ENCODE measurements around the gene NOC3L. TPM values are rescaled to one million over a fixed set of nuclear protein-coding genes. Genes with fewer than 3 reads are reported as not detected.
"Not testable (repeated sequence)": the region's sequence is repeated elsewhere in the genome, so short reads cannot be mapped to it uniquely, and the experiment has no call there.

The NOC3L gene
- total RNA-seq, 2 experiments from 2014 or later, result 23.1 to 26.5 TPM

DNA sequence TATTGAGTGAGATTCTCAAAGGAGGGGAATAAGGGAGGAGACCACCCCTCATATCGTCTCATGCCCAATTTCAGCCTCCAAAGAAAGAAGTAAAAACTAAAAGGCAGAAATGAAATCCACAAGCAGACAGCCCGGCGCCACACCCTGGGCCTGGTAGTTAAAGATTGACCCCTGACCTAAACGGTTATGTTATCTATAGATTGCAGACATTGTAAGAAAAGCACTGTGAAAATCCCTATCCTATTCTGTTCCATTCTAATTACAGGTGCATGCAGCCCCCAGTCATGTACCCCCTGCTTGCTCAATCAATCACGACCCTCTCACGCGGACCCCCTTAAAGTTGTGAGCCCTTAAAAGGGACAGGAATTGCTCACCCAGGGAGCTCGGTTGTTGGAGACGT lies 29.4 kb upstream of the NOC3L start:
- H3K4me3 Mint-ChIP-seq; H3K4me1 Mint-ChIP-seq; POLR2A ChIA-PET; H3K36me3 Mint-ChIP-seq (ENCODE audit: low read depth); CTCF ChIA-PET; H3K9me3 Mint-ChIP-seq; DNase-seq; H3K27ac Mint-ChIP-seq; H3K27me3 Mint-ChIP-seq: not testable (repeated sequence)

DNA sequence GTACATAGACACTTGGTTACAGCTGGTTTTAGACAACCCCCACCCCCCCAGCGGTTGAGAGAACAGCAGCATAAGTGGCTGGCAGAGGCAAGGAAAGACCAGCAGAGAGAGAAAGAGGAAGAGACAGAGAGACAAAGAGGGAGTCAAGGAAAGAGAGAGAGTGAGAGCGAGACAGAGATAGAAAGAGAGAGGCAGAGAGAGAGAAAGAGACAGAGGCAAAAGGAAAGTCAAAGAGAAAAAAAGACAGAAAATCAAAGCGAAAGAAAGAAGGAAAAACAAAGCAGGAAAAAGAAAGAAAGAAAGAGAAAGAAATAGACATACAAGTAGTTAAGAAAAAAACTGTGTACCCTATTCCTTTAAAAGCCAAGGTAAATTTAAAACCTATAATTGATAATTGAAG lies 23.0 kb upstream of the NOC3L start:
- H3K9me3 Mint-ChIP-seq; H3K4me1 Mint-ChIP-seq; H3K27ac Mint-ChIP-seq; POLR2A ChIA-PET; H3K4me3 Mint-ChIP-seq; H3K36me3 Mint-ChIP-seq (ENCODE audit: low read depth); DNase-seq; H3K27me3 Mint-ChIP-seq; CTCF ChIA-PET: not testable (repeated sequence)

DNA sequence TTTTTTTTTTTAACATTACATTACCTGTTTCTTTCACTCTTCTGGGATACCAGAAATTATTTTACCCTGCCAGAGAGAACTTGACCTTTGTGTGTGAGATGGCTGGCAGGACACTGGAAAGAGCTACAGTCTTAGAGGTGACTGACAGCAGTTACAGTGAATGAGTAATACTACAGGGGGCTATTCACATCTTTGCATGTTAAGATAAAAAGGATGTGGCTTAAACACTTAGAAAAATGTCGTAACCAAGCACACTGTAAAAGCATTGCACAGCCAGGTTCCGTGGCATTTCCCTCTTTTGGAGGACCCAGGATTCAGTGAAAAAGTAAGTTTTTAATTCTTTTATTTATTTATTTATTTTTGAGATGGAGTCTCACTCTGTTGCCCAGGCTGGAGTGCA lies 20.8 kb upstream of the NOC3L start:
- no peak overlapping the region for H3K27ac Mint-ChIP-seq
- POLR2A ChIA-PET, result no interaction called here

DNA sequence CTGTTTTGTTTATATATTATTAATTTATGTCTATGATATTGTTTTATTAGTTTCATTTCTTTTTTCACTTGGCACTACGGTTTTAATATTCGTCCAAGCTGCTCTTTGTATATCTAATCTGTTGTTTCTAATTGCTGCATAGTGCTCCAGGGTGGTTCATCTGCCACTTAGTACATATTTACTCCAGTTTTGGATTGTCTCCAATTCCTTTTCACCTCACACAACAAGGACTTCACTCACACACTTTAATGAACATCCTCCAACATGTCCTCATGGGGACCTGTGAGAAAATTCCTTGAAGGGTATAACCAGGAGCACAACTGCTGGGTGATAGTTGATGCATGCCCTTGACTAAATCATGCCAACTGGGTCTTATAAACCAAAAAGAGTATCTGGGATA lies 14.1 kb upstream of the NOC3L start:
- ChIA-PET CTCF (no interaction called here), POLR2A (no interaction called here)
- Mint-ChIP-seq H3K4me1 (no peaks in the 10 kb centered on the region), H3K9me3 (no peaks in the 10 kb centered on the region), H3K4me3 (no peak overlapping the region), H3K36me3 (ENCODE audit: low read depth) (no peaks in the 10 kb centered on the region), H3K27ac (no peak overlapping the region), H3K27me3 (peaks cover 19% of the 10 kb centered on the region)
- DNase-seq, result no peak

More for the DNA sequence above, 20.8 kb upstream of the NOC3L start:
- H3K4me1 Mint-ChIP-seq, result no peaks in the 10 kb centered on the region
- DNase-seq, result no peak
- H3K36me3 Mint-ChIP-seq (ENCODE audit: low read depth), result no peaks in the 10 kb centered on the region
- H3K9me3 Mint-ChIP-seq, result no peaks in the 10 kb centered on the region
- H3K4me3 Mint-ChIP-seq, result no peak overlapping the region
- CTCF ChIA-PET, result interaction anchor here (0.7 to 0.8 kb wide), 3 partner anchors 30 to 42 kb away, joined by 3 to 4 read pairs (median 4); no protein-coding TSS in a partner anchor
- H3K27me3 Mint-ChIP-seq, result no peaks in the 10 kb centered on the region

DNA sequence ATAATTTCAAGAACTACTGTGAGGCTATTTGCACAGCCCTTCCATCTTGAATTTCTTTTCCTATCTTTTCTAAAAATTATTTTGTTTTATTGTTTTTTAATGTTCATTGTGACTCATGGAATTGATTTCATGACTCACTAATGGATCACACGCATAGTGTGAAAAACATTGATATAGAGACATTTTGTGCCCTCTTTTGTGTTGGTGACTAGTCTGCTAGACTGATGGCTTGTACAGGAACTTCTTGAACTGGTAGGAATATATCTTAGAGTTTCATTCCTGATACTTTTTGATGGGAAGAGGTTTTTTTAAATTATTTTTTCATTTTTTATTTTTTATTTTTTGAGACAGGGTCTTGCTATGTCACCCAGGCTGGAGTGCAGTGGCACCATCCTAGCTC lies 12.6 kb upstream of the NOC3L start:
- Mint-ChIP-seq H3K36me3 (ENCODE audit: low read depth) (no peaks in the 10 kb centered on the region), H3K9me3 (no peaks in the 10 kb centered on the region), H3K27me3 (peaks cover 19% of the 10 kb centered on the region), H3K4me3 (no peak overlapping the region), H3K4me1 (no peaks in the 10 kb centered on the region), H3K27ac (no peak overlapping the region)
- ChIA-PET POLR2A (no interaction called here), CTCF (no interaction called here)
- DNase-seq, result no peak

DNA sequence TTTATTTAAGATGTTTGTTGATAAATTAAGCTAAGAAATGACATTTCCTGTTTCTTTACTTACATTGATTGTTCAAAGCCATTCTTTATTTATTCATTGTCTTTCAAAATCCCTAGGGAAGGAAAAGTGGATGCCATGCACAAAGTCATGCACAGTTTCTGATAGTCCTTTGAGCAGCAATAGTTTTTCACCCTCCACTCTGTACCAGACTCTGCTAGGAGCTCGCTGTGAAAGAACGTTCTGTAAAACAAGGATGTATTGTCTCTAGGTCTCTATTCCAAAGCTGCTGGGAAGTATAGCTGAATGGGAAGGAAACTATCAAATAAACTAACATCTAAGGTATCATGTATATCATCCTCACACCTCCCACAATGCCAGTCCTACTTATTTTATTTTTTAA lies 7.8 kb upstream of the NOC3L start:
- CTCF ChIA-PET, result no interaction called here
- Mint-ChIP-seq H3K4me3 (no peak overlapping the region), H3K36me3 (ENCODE audit: low read depth) (no peaks in the 10 kb centered on the region), H3K27ac (no peak overlapping the region), H3K9me3 (no peaks in the 10 kb centered on the region), H3K4me1 (no peaks in the 10 kb centered on the region), H3K27me3 (peaks cover 14% of the 10 kb centered on the region)
- DNase-seq, result no peak
- POLR2A ChIA-PET, result no interaction called here

DNA sequence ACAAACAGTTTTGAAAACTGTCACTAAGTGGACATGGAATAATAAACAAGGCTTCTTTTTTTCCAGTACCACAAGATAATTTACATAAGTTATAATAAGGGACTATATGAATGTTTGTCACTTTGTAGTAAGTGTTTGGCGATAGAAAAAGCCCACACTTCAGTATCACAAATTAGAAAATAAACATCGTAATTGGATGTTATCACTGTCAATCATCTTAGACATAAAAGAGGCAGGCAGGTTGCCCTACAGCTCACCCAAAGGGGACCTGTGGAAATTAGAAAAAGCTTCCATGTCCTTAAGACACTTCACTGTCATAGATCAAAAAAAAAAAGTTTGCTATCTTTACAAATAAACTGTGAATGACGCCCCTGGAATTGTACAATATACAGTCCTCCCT lies 3.6 kb upstream of the NOC3L start:
- Mint-ChIP-seq H3K36me3 (ENCODE audit: low read depth) (peaks cover 2% of the 10 kb centered on the region), H3K27me3 (peaks cover 13% of the 10 kb centered on the region), H3K27ac (no peak overlapping the region), H3K4me3 (no peak overlapping the region), H3K4me1 (peaks cover 10% of the 10 kb centered on the region), H3K9me3 (no peaks in the 10 kb centered on the region)
- ChIA-PET POLR2A (no interaction called here), CTCF (interaction anchor here (0.6 to 1.1 kb wide), 2 partner anchors 12 to 38 kb away, joined by 3 to 4 read pairs; no protein-coding TSS in a partner anchor)
- DNase-seq, result no peak

DNA sequence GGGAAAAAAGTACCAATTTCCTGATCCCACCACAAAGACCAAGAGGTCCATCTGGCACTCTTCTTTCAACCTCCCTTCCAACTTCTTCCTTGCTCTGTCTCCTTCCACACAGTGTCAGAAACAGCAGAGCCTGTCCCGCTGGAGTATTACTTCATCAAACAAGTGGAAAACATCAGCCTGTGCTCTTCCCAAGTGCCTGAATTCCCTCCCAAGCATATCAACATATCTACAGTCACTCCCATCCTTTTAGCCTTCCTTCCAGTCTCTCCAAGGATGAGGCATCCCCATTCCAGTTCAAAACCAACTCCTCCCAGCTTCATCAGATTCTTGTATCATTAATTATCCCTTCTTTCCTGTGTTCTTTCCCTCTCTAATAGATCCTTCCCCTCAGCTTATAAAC lies 1.7 kb upstream of the NOC3L start:
- Mint-ChIP-seq H3K27ac (no peak overlapping the region), H3K27me3 (peaks cover 13% of the 10 kb centered on the region), H3K9me3 (no peaks in the 10 kb centered on the region), H3K4me1 (peaks cover 21% of the 10 kb centered on the region), H3K36me3 (ENCODE audit: low read depth) (peaks cover 10% of the 10 kb centered on the region), H3K4me3 (no peak overlapping the region)
- POLR2A ChIA-PET, result no interaction called here
- CTCF ChIA-PET, result no interaction called here
- DNase-seq, result no peak

DNA sequence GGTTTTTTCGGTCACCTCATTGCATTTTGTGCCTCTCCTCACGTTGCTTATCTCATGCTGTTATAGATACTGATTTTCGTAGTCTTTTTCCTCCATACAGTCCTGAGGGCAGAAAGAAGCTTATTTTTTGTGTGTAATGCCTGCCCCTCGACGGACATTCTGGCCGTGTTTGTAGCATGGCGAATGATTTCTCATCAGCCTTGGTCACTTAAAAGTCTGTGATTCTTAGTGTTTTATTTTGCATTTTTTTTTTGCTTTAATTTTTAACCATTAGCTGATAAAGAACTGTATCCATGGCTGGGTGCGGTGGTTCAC lies 469 bp upstream of the NOC3L start:
- Mint-ChIP-seq H3K4me3 (peak overlapping the region; percentile 94), H3K27ac (peak overlapping the region; percentile 92), H3K4me1 (peaks cover 27% of the 10 kb centered on the region), H3K9me3 (no peaks in the 10 kb centered on the region), H3K36me3 (ENCODE audit: low read depth) (peaks cover 17% of the 10 kb centered on the region), H3K27me3 (peaks cover 13% of the 10 kb centered on the region)
- ChIA-PET CTCF (no interaction called here), POLR2A (no interaction called here)
- no peak for DNase-seq

DNA sequence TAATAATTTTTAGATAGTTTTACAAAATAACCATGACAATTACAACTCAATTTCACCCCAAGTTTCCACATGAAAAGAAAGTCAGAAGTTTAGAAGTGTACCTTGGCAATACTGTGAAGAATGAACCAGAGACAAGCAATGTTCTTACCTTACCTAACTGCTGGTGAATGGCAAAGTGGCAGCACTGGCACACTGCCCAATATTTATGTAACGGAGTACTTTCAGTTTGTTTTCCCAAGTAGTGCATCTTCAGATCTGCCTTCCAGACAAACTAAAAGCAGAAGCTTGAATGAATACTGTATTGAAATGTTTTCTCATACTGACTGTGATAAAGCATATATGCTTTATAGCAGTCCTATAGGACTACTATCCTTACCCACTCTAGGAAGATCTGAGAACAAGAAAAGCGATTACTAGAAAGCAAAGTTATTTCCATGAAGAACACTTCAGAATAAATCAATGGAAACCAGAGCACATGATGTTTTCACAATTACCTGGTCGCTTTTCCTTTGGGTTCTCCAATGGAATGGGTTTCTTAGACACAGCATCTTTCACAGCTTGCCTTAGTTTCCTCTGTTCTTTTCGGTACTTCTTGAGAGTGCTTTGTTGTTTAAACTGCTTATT lies 1.5 kb downstream of the NOC3L start:
- no peaks in the 10 kb centered on the region for H3K9me3 Mint-ChIP-seq
- peak; percentile 19 for DNase-seq
- POLR2A ChIA-PET, result no interaction called here
- H3K27me3 Mint-ChIP-seq, result peaks cover 13% of the 10 kb centered on the region
- peak overlapping the region; percentile 94 for H3K4me3 Mint-ChIP-seq
- peak overlapping the region; percentile 65 for H3K27ac Mint-ChIP-seq
- CTCF ChIA-PET, result interaction anchor here (0.6 kb wide), 1 partner anchor 198 kb away, joined by 4 read pairs; no protein-coding TSS in a partner anchor
- peaks cover 32% of the 10 kb centered on the region for H3K4me1 Mint-ChIP-seq
- peaks cover 30% of the 10 kb centered on the region for H3K36me3 Mint-ChIP-seq (ENCODE audit: low read depth)

DNA sequence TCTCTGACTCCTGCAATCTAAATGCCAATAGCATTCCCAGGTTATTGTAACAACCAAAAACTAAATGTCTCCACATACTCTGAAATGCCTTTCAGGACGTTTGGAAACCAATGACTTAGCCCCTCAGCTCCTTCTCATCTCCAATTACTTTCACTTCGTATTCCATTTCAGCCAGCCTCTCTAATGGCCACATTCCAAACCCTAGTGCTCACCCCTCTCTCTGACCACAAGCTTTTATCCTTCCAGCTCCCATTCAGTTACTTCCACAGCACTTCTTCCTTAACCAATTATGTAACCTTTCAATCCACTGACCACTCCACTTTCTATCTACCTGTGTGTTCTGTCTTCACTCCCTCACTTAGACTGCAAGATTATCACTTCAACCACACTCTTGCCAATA lies 4.3 kb downstream of the NOC3L start:
- H3K27ac Mint-ChIP-seq, result no peak overlapping the region
- peaks cover 32% of the 10 kb centered on the region for H3K4me1 Mint-ChIP-seq
- POLR2A ChIA-PET, result no interaction called here
- DNase-seq, result no peak
- no peaks in the 10 kb centered on the region for H3K27me3 Mint-ChIP-seq
- CTCF ChIA-PET, result interaction anchor here (1.6 kb wide), 1 partner anchor 48 kb away, joined by 3 read pairs; no protein-coding TSS in a partner anchor
- peaks cover 40% of the 10 kb centered on the region for H3K36me3 Mint-ChIP-seq (ENCODE audit: low read depth)
- H3K4me3 Mint-ChIP-seq, result no peak overlapping the region
- no peaks in the 10 kb centered on the region for H3K9me3 Mint-ChIP-seq

DNA sequence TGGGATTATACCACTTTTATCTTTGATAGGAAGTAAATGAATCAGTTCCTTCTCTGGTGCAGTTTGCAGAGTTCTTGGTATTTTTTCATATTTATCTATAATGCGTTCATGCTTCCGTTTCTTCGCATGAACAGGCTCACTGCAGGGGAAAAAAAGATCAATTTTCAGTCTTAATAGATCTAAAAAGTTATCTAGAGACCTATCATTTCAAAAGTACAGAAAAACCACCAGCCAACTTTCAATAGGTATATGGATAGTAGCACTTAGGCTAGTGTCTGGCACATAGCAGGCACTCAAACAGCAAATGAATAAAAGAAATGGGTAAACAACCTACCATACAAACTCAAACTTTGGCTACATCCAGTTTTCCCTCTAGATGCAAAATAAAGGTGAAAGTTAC lies 5.5 kb downstream of the NOC3L start:
- Mint-ChIP-seq H3K36me3 (ENCODE audit: low read depth) (peaks cover 44% of the 10 kb centered on the region), H3K4me3 (no peak overlapping the region), H3K4me1 (peaks cover 26% of the 10 kb centered on the region), H3K27ac (no peak overlapping the region), H3K27me3 (no peaks in the 10 kb centered on the region), H3K9me3 (no peaks in the 10 kb centered on the region)
- ChIA-PET CTCF (no interaction called here), POLR2A (no interaction called here)
- no peak for DNase-seq

DNA sequence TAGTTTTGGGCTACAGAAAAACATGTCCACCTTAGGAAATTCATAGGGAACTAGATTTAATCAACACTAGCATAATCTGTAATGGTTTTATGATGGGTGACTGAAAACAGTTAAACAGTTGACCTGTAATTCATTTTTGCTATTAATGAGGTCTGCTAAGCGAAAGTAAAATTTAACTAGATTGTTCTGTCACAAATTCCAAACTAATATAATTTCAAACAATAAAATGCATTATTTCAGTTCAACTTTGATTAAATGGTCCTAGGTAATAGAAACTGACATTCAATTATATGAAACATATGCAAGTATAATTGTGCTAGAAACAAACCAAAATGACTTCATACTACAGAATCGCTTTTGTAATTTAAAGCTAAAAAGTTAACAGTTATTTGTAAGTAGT lies 6.9 kb downstream of the NOC3L start:
- CTCF ChIA-PET, result interaction anchor here (1.2 kb wide), 1 partner anchor 85 kb away, joined by 3 read pairs; no protein-coding TSS in a partner anchor
- POLR2A ChIA-PET, result no interaction called here

DNA sequence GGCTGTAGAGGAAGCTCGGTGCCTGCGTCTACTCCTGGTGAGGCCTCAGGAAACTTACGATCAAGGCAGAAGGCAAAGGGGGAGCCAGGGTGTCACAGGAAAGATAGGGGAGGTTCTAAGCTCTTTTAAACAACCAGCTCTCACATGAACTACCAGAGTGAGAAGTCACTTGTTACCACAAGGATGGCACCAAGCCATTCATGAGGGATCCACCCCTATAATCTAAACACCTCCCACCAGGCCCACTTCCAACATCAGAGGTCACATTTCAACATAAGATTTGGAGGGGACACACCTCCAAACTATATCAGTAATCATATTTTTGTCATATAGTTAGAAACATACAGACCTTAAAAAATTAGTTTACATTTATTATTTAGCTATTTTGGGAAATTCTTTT lies 9.4 kb downstream of the NOC3L start:
- POLR2A ChIA-PET, result no interaction called here
- DNase-seq, result no peak
- Mint-ChIP-seq H3K4me1 (peaks cover 6% of the 10 kb centered on the region), H3K4me3 (no peak overlapping the region), H3K27me3 (no peaks in the 10 kb centered on the region), H3K9me3 (no peaks in the 10 kb centered on the region), H3K36me3 (ENCODE audit: low read depth) (peaks cover 42% of the 10 kb centered on the region), H3K27ac (no peak overlapping the region)
- CTCF ChIA-PET, result interaction anchor here (1.0 to 1.6 kb wide), 2 partner anchors 8 to 14 kb away, joined by 3 read pairs; no protein-coding TSS in a partner anchor

More for the DNA sequence above, 6.9 kb downstream of the NOC3L start:
- H3K36me3 Mint-ChIP-seq (ENCODE audit: low read depth), result peaks cover 46% of the 10 kb centered on the region
- DNase-seq, result no peak
- no peaks in the 10 kb centered on the region for H3K9me3 Mint-ChIP-seq
- H3K27me3 Mint-ChIP-seq, result no peaks in the 10 kb centered on the region
- H3K4me3 Mint-ChIP-seq, result no peak overlapping the region
- H3K27ac Mint-ChIP-seq, result no peak overlapping the region
- H3K4me1 Mint-ChIP-seq, result peaks cover 18% of the 10 kb centered on the region
